WTC11 (cell line): Measurements from ENCODE around the gene IZUMO1. TPM values are rescaled to one million over a fixed set of nuclear protein-coding genes. Genes with fewer than 3 reads are reported as not detected.

Experiments
- ATAC-seq: fragments of 200-7000 bp; cut with Tn5 transposase; 2 replicates; pipeline ENCODE4 v1.10.0; 2021; ENCODE audit warnings: mild to moderate bottlenecking, moderate library complexity
- CTCF ChIA-PET: fragments of 300-600 bp; sonication (Branson Sonifier 250); formaldehyde crosslinking; loops from one replicate; lab custom pipeline; 2021; ENCODE audit warnings: antibody characterized with exemption; lab: Charles Lee
- POLR2A ChIA-PET: fragments of 350-600 bp; sonication (Branson Sonifier 250); formaldehyde crosslinking; loops from one replicate; lab custom pipeline; 2021; ENCODE audit warnings: antibody characterized with exemption; lab: Charles Lee
- DNase-seq: peaks from one replicate; pipeline ENCODE4 v3.0.0; 2021; ENCODE audit warnings: low spot score
- H3K27ac Mint-ChIP-seq: 2 replicates; pipeline ENCODE4 v1.8.0; 2021; ENCODE audit warnings: mixed read lengths
- H3K27me3 Mint-ChIP-seq: 2 replicates; pipeline ENCODE4 v1.8.0; 2021; ENCODE audit warnings: low read depth, mild to moderate bottlenecking, moderate library complexity, mixed read lengths
- H3K36me3 Mint-ChIP-seq: 2 replicates; pipeline ENCODE4 v1.8.0; 2021; ENCODE audit warnings: mixed read lengths
- H3K4me1 Mint-ChIP-seq: 2 replicates; pipeline ENCODE4 v1.8.0; 2022; ENCODE audit warnings: mixed read lengths
- H3K4me3 Mint-ChIP-seq: 2 replicates; pipeline ENCODE4 v1.8.0; 2021; ENCODE audit warnings: mild to moderate bottlenecking, moderate library complexity, mixed read lengths
- H3K9me3 Mint-ChIP-seq: 2 replicates; pipeline ENCODE4 v1.8.0; 2021; ENCODE audit warnings: mixed read lengths
- E2F5 ChIP-seq: sonication (generic); formaldehyde crosslinking; IDR thresholded peaks from 2 replicates; pipeline ENCODE4 v1.8.1; 2022; ENCODE audit warnings: mild to moderate bottlenecking, moderate library complexity, missing genetic modification reagents
- FOXJ3 ChIP-seq: sonication (generic); formaldehyde crosslinking; IDR thresholded peaks from 2 replicates; pipeline ENCODE4 v1.9.0; 2021; ENCODE audit warnings: missing genetic modification reagents, mild to moderate bottlenecking, borderline replicate concordance
- FOXP1 ChIP-seq: sonication (generic); formaldehyde crosslinking; IDR thresholded peaks from 2 replicates; pipeline ENCODE4 v1.8.0; 2022; ENCODE audit warnings: missing genetic modification reagents, mild to moderate bottlenecking, moderate library complexity, borderline replicate concordance
- FOXP4 ChIP-seq: sonication (generic); formaldehyde crosslinking; IDR thresholded peaks from 2 replicates; pipeline ENCODE4 v1.8.0; 2022; ENCODE audit warnings: mild to moderate bottlenecking, missing genetic modification reagents
- GRHL2 ChIP-seq: fragments of 250-450 bp; sonication (Bioruptor Pico); IDR thresholded peaks from 2 replicates; pipeline ENCODE4 v1.8.0; 2022; ENCODE audit warnings: mild to moderate bottlenecking, moderate library complexity; ENCODE audit not compliant: insufficient replicate concordance, severe bottlenecking
- MXD4 ChIP-seq: fragments of 250-450 bp; sonication (Bioruptor Pico); IDR thresholded peaks from 2 replicates; pipeline ENCODE4 v1.8.0; 2021; ENCODE audit warnings: mild to moderate bottlenecking, moderate library complexity, borderline replicate concordance
- NR3C1 ChIP-seq: sonication (generic); formaldehyde crosslinking; conservative IDR thresholded peaks from 2 replicates; pipeline ENCODE4 v1.8.1; 2023; ENCODE audit warnings: low read depth, mild to moderate bottlenecking, missing genetic modification reagents
- PREB ChIP-seq: sonication (generic); formaldehyde crosslinking; IDR thresholded peaks from 2 replicates; pipeline ENCODE4 v1.8.1; 2022; ENCODE audit warnings: mild to moderate bottlenecking, missing genetic modification reagents, moderate library complexity, borderline replicate concordance
- RELA ChIP-seq: sonication (generic); formaldehyde crosslinking; IDR thresholded peaks from 2 replicates; pipeline ENCODE4 v1.8.1; 2022; ENCODE audit warnings: missing genetic modification reagents, mild to moderate bottlenecking, borderline replicate concordance
- RORB ChIP-seq: fragments of 250-450 bp; sonication (Bioruptor Pico); IDR thresholded peaks from 2 replicates; pipeline ENCODE4 v1.9.0; 2021; ENCODE audit warnings: mild to moderate bottlenecking
- SMAD4 ChIP-seq: sonication (generic); formaldehyde crosslinking; IDR thresholded peaks from 2 replicates; pipeline ENCODE4 v1.8.0; 2022; ENCODE audit warnings: mild to moderate bottlenecking, missing genetic modification reagents
- SP1 ChIP-seq: sonication (generic); formaldehyde crosslinking; conservative IDR thresholded peaks from 2 replicates; pipeline ENCODE4 v1.8.1; 2022; ENCODE audit warnings: missing genetic modification reagents
- ZNF121 ChIP-seq: sonication (generic); formaldehyde crosslinking; IDR thresholded peaks from 2 replicates; pipeline ENCODE4 v1.8.0; 2023; ENCODE audit warnings: missing genetic modification reagents
- ZNF423 ChIP-seq: fragments of 250-450 bp; sonication (Bioruptor Pico); IDR thresholded peaks from 2 replicates; pipeline ENCODE4 v2.1.2; 2022; ENCODE audit warnings: mild to moderate bottlenecking, moderate library complexity
- total RNA-seq: library from RNA; stranded (reverse); gene quantifications from 3 replicates; pipeline ENCODE4 v1.2.3, GENCODE V29; 2021

IZUMO1 gene
- total RNA-seq, 1 experiment from 2014 or later, result 2.2 TPM

GRCh38 chr19:48752496-48753365 lies 6.0 kb upstream of the IZUMO1 start, which contains the start of gene FUT1 (continued):
- TF ChIP-seq E2F5, result peak; percentile 93
- no peak for TF ChIP-seq ZNF423 (CRISPR knock-in tag)

GRCh38 chr19:48751845-48752495 lies 5.3 kb upstream of the IZUMO1 start:
- POLR2A ChIA-PET, result interaction anchor here (0.6 to 1.7 kb wide), 6 partner anchors 13 to 1895 kb away, joined by 3 to 17 read pairs (median 4); partner anchors contain the start of gene CA11
- no peaks in the 10 kb centered on the region for H3K9me3 Mint-ChIP-seq
- peaks cover 18% of the 10 kb centered on the region; the same call in 1 of the 2 replicates for H3K36me3 Mint-ChIP-seq
- DNase-seq, result no peak
- H3K27me3 Mint-ChIP-seq, result peaks cover 10% of the 10 kb centered on the region
- CTCF ChIA-PET, result interaction anchor here (0.9 to 1.2 kb wide), 5 partner anchors 13 to 219 kb away, joined by 3 to 7 read pairs (median 3); partner anchors contain the start of gene CA11
- peaks cover 45% of the 10 kb centered on the region for H3K4me1 Mint-ChIP-seq
- peak overlapping the region; percentile 95 for H3K4me3 Mint-ChIP-seq
- TF ChIP-seq RORB (CRISPR knock-in tag) (no peak), SP1 (CRISPR knock-in tag) (no peak), NR3C1 (CRISPR knock-in tag) (no peak), PREB (CRISPR knock-in tag) (no peak), RELA (no peak), ZNF121 (CRISPR knock-in tag) (no peak), SMAD4 (CRISPR knock-in tag) (no peak), MXD4 (CRISPR knock-in tag) (no peak)
- peak overlapping the region; percentile 91 for H3K27ac Mint-ChIP-seq
- ATAC-seq, result peak; percentile 7

GRCh38 chr19:48750771-48751504 lies 4.2 kb upstream of the IZUMO1 start:
- CTCF ChIA-PET, result interaction anchor here (0.6 to 1.2 kb wide), 4 partner anchors 12 to 130 kb away, joined by 3 read pairs; partner anchors contain the start of gene CA11
- ATAC-seq, result no peak
- TF ChIP-seq FOXP4 (no peak), FOXP1 (CRISPR knock-in tag) (no peak), FOXJ3 (CRISPR knock-in tag) (no peak), GRHL2 (CRISPR knock-in tag) (no peak)
- TF ChIP-seq, all 79 proteins: peak for 0
- POLR2A ChIA-PET, result interaction anchor here (0.6 to 1.7 kb wide), 2 partner anchors 12 to 43 kb away, joined by 3 to 4 read pairs; no protein-coding TSS in a partner anchor
- Mint-ChIP-seq H3K27me3 (peaks cover 12% of the 10 kb centered on the region), H3K4me3 (peak overlapping the region; percentile 95), H3K9me3 (no peaks in the 10 kb centered on the region), H3K36me3 (peaks cover 18% of the 10 kb centered on the region; the same call in 1 of the 2 replicates), H3K27ac (peak overlapping the region; percentile 91), H3K4me1 (peaks cover 49% of the 10 kb centered on the region)
- no peak for DNase-seq
